MCF 10A (cell line): ENCODE data around the gene HOXA6. TPM values are rescaled to one million over a fixed set of nuclear protein-coding genes. Genes with fewer than 3 reads are reported as not detected.

Source experiments
- BruUV-seq: library from RNA; stranded (reverse); fragments of 400-500 nt; replicated peaks from 2 replicates; lab custom pipeline; 2021; lab: Mats Ljungman, UMichigan
- CTCF ChIA-PET: fragments of 300-600 bp; sonication (Branson Sonifier 250); formaldehyde crosslinking; extraction: SDS; loops from one replicate; lab custom pipeline; 2021; ENCODE audit warnings: antibody characterized with exemption, inconsistent platforms; lab: Yijun Ruan, JAX
- POLR2A ChIA-PET: fragments of 300-600, 350-650 bp; sonication (Branson Sonifier 250); formaldehyde crosslinking; extraction: SDS; loops from one replicate; lab custom pipeline; 2020; ENCODE audit warnings: antibody characterized with exemption, inconsistent platforms; lab: Yijun Ruan, JAX
- DNase-seq: peaks from one replicate; pipeline ENCODE4 v3.0.0-alpha.2; 2018; ENCODE audit not compliant: unreplicated experiment
- H3K27ac Mint-ChIP-seq: one replicate; pipeline ENCODE4 v1.8.0; 2022; ENCODE audit warnings: mild to moderate bottlenecking, low read depth, mixed read lengths; ENCODE audit not compliant: unreplicated experiment
- H3K27me3 Mint-ChIP-seq: one replicate; pipeline ENCODE4 v1.8.0; 2022; ENCODE audit warnings: mixed read lengths; ENCODE audit not compliant: insufficient read depth, unreplicated experiment
- H3K36me3 Mint-ChIP-seq: one replicate; pipeline ENCODE4 v1.8.0; 2022; ENCODE audit warnings: mild to moderate bottlenecking, moderate library complexity, mixed read lengths; ENCODE audit not compliant: insufficient read depth, unreplicated experiment
- H3K4me1 Mint-ChIP-seq: one replicate; pipeline ENCODE4 v1.8.0; 2022; ENCODE audit warnings: mixed read lengths; ENCODE audit not compliant: insufficient read depth, unreplicated experiment
- H3K4me3 Mint-ChIP-seq: one replicate; pipeline ENCODE4 v1.8.0; 2022; ENCODE audit warnings: mild to moderate bottlenecking, moderate library complexity, mixed read lengths; ENCODE audit not compliant: unreplicated experiment
- H3K9me3 Mint-ChIP-seq: one replicate; pipeline ENCODE4 v1.8.0; 2022; ENCODE audit warnings: mixed read lengths; ENCODE audit not compliant: unreplicated experiment
- CTCF ChIP-seq: fragments of 200-600 bp; IDR thresholded peaks from one replicate; pipeline ENCODE4 v1.8.0; 2022; ENCODE audit warnings: antibody characterized with exemption, mild to moderate bottlenecking; ENCODE audit not compliant: unreplicated experiment
- intact Hi-C: fragments of 100-400 bp; cut with micrococcal nuclease; formaldehyde crosslinking; loops from 2 replicates; pipeline ENCODE4 v1.14.1; 2022
- total RNA-seq: library from RNA; stranded (reverse); gene quantifications from 2 replicates; pipeline ENCODE4 v1.2.3, GENCODE V29; 2022

HOXA6 gene
- total RNA-seq, 1 experiment from 2014 or later = 0.96 TPM

DNA sequence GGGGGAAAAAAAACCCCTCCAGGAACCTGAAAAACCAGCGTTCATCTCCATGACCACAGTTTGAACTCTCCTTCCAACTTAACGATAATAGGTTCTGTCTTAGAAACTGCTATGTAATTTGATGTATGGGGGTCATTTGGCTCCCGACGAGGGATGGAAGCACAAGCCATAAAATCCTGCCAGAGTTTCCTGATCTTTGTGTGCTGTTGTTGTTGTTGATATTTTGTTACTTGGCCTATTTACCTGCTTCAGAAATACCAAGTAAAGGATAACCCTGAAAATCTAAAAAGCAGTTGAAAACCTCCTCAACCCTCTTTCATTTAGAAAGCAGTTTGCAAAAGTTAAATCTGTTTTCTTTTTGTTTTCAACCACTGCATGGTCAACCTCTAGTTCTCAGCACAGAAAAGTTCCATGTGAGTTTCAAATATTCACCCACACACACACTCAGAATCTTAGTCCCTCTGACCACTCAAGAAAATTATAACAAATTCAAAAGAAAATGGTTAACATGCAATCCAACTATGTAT lies 35.8 kb downstream of the HOXA6 start:
- Mint-ChIP-seq H3K9me3 (no peaks in the 10 kb centered on the region), H3K27ac (peak overlapping the region; percentile 90), H3K27me3 (no peaks in the 10 kb centered on the region), H3K4me1 (peaks cover 31% of the 10 kb centered on the region), H3K36me3 (peaks cover 31% of the 10 kb centered on the region), H3K4me3 (peak overlapping the region; percentile 80)
- no TSS peak for BruUV-seq
- TF ChIP-seq CTCF = no peak
- POLR2A ChIA-PET = interaction anchor here (0.6 to 15.3 kb wide), 11 partner anchors 10 to 255 kb away, joined by 3 to 485 read pairs (median 129); partner anchors contain the start of genes HOXA1, HOXA4, HOXA5 and SKAP2
- intact Hi-C loops = loop anchor here (1.0 kb wide), 1 partner anchor 13 kb away; no protein-coding TSS in a partner anchor
- no peak for DNase-seq
- CTCF ChIA-PET = interaction anchor here (0.6 to 1.9 kb wide), 6 partner anchors 19 to 258 kb away, joined by 3 to 9 read pairs (median 5); partner anchors contain the start of genes HOXA4 and HOXA5

DNA sequence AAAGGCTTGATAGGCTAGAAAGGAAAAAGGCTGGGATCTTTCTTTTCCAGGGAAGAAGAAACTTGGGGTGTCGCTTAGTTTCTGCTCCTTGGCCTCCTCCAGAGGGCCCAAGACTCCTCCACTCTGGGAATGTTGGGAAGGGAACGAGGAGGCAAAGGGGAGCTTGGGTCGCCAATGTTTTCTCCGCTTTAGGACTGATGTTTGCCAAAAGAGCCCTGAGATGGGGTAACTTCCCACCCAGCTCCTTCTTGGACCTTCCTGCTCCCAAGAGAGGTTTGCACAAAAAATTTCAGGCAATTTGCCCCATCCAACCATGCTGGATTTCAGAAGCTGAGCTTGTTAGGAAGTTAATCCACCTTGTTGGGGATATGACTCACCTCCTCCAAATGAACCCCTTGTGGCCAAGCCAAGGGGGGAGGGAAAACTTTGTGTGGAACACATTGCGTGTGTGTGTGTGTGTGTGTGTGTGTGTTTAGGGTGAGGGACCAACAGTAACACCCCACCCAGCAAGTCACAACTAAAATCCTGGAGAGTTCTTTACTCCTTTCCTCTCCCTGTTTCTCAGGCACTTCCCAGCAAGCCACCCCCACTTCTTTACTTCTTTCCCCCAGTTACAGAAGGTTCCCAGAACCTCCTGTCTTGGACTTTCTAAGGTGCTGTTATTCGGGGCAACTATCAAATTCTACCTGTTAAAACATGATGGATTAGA lies 36.4 kb downstream of the HOXA6 start:
- intact Hi-C loops = loop anchor here (1.0 kb wide), 1 partner anchor 12 kb away; no protein-coding TSS in a partner anchor
- Mint-ChIP-seq H3K4me3 (peak overlapping the region; percentile 80), H3K27me3 (no peaks in the 10 kb centered on the region), H3K36me3 (peaks cover 34% of the 10 kb centered on the region), H3K9me3 (no peaks in the 10 kb centered on the region), H3K27ac (peak overlapping the region; percentile 90), H3K4me1 (peaks cover 29% of the 10 kb centered on the region)
- peak; percentile 95 for DNase-seq
- BruUV-seq = no TSS peak
- CTCF ChIA-PET = interaction anchor here (0.5 to 1.9 kb wide), 14 partner anchors 11 to 257 kb away, joined by 3 to 9 read pairs (median 5); partner anchors contain the start of genes HOXA4 and HOXA5
- POLR2A ChIA-PET = interaction anchor here (0.6 to 15.3 kb wide), 19 partner anchors 8 to 906 kb away, joined by 3 to 238 read pairs (median 3); partner anchors contain the start of genes HOXA1, HOXA4 and SKAP2
- no peak for TF ChIP-seq CTCF

GRCh38 chr7:27110186-27111031 lies 37.2 kb downstream of the HOXA6 start:
- intact Hi-C loops = loop anchor here (1.0 kb wide), 1 partner anchor 11 kb away; no protein-coding TSS in a partner anchor
- Mint-ChIP-seq H3K27me3 (no peaks in the 10 kb centered on the region), H3K4me1 (peaks cover 25% of the 10 kb centered on the region), H3K36me3 (peaks cover 41% of the 10 kb centered on the region), H3K9me3 (no peaks in the 10 kb centered on the region), H3K4me3 (peak overlapping the region; percentile 80), H3K27ac (peak overlapping the region; percentile 90)
- BruUV-seq = no TSS peak
- ChIA-PET CTCF (interaction anchor here (0.5 to 2.1 kb wide), 16 partner anchors 11 to 430 kb away, joined by 3 to 9 read pairs (median 5); partner anchors contain the start of genes HOXA4 and HOXA5), POLR2A (interaction anchor here (0.6 to 15.3 kb wide), 19 partner anchors 9 to 906 kb away, joined by 3 to 238 read pairs (median 3); partner anchors contain the start of genes HOXA1, HOXA4 and SKAP2)
- no peak for TF ChIP-seq CTCF
- peak; percentile 73 for DNase-seq
